Mesothelial cell of epicardium (in vitro differentiated cells): ENCODE data around the gene LSP1. TPM values are rescaled to one million over a fixed set of nuclear protein-coding genes. Genes with fewer than 3 reads are reported as not detected.

Experiments
- DNase-seq, 2 experiments: peaks; one replicate each; pipeline ENCODE4 v3.0.0; 2021; ENCODE audit warnings: low spot score in 2 of 2; ENCODE audit not compliant: unreplicated experiment in 2 of 2
- H3K27ac Mint-ChIP-seq: 2 replicates; pipeline ENCODE4 v1.8.0; 2021; ENCODE audit warnings: mixed read lengths
- H3K27me3 Mint-ChIP-seq: 2 replicates; pipeline ENCODE4 v1.8.0; 2021; ENCODE audit warnings: low read depth, mixed read lengths
- H3K36me3 Mint-ChIP-seq: 2 replicates; pipeline ENCODE4 v1.8.0; 2021; ENCODE audit warnings: mixed read lengths
- H3K4me1 Mint-ChIP-seq: 2 replicates; pipeline ENCODE4 v1.8.0; 2021; ENCODE audit warnings: mixed read lengths
- H3K4me3 Mint-ChIP-seq: 2 replicates; pipeline ENCODE4 v1.8.0; 2021; ENCODE audit warnings: mild to moderate bottlenecking, moderate library complexity, mixed read lengths
- H3K9me3 Mint-ChIP-seq: 2 replicates; pipeline ENCODE4 v1.8.0; 2021; ENCODE audit warnings: mixed read lengths
- CTCF ChIP-seq: fragments of 200-600 bp; sonication (generic); IDR thresholded peaks from one replicate; pipeline ENCODE4 v1.5.0; 2021; ENCODE audit warnings: antibody characterized with exemption; ENCODE audit not compliant: unreplicated experiment
- total RNA-seq: library from RNA; stranded (reverse); gene quantifications from 3 replicates; pipeline ENCODE4 v1.2.1, GENCODE V29; 2021

Gene LSP1
- total RNA-seq, 1 donor from 2014 or later, result 4.9 TPM

GRCh38 chr11:1889224-1889930 lies 36.5 kb downstream of the LSP1 start:
- H3K27ac Mint-ChIP-seq, result no peak overlapping the region
- no peaks in the 10 kb centered on the region for H3K36me3 Mint-ChIP-seq
- H3K9me3 Mint-ChIP-seq, result no peaks in the 10 kb centered on the region
- peaks cover 4% of the 10 kb centered on the region for H3K27me3 Mint-ChIP-seq
- peaks cover 5% of the 10 kb centered on the region for H3K4me1 Mint-ChIP-seq
- no peak for TF ChIP-seq CTCF
- no peak for DNase-seq
- no peak overlapping the region for H3K4me3 Mint-ChIP-seq

DNA sequence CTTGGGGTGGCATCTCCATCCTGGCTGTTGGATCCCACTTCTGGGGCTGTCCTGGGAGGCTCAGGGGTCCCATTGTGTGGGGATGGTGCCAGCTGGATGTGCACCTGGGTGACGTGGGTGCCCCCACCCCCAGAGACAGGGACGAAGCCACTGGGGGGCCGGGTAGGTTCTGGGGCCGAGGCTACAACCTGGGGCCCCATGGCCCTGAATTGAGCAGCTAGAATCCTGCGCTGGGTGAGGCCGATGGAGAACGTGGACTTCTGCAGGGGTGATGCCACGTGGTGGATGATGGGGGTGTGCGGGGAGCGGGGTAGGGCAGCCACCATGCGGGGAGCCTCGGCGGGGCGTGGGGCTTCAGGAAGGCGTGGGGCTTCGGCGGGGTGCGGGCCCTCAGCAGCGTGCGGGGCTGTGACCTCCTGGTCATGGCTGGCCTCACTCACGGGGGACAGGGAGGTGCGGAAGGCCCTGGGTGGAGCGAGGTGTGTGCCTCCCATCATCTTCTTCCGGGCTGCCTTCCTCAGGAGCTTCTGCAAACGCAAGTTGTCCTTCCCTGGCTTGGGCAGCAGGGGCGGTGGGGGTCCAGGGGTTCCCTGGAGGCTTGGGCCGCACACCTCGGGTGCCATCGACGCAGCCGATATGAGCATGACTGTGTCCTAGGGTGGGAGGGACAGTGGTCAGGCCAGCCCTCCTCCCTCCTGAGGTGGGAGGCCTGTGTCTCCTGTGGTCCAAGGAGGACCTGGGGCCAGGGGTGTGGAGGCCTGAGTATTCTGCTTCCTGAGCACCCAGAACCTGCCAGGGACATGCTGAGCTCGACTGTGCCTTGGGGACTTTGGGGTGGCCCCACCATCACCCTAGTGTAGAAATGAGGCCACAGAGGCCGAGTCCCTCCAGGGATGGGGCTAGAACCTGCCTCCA lies 37.3 kb downstream of the LSP1 start:
- no peaks in the 10 kb centered on the region for H3K36me3 Mint-ChIP-seq
- DNase-seq, result no peak
- no peak overlapping the region for H3K27ac Mint-ChIP-seq
- no peak overlapping the region for H3K4me3 Mint-ChIP-seq
- TF ChIP-seq CTCF, result no peak
- H3K9me3 Mint-ChIP-seq, result no peaks in the 10 kb centered on the region
- peaks cover 4% of the 10 kb centered on the region for H3K27me3 Mint-ChIP-seq
- peaks cover 8% of the 10 kb centered on the region for H3K4me1 Mint-ChIP-seq

DNA sequence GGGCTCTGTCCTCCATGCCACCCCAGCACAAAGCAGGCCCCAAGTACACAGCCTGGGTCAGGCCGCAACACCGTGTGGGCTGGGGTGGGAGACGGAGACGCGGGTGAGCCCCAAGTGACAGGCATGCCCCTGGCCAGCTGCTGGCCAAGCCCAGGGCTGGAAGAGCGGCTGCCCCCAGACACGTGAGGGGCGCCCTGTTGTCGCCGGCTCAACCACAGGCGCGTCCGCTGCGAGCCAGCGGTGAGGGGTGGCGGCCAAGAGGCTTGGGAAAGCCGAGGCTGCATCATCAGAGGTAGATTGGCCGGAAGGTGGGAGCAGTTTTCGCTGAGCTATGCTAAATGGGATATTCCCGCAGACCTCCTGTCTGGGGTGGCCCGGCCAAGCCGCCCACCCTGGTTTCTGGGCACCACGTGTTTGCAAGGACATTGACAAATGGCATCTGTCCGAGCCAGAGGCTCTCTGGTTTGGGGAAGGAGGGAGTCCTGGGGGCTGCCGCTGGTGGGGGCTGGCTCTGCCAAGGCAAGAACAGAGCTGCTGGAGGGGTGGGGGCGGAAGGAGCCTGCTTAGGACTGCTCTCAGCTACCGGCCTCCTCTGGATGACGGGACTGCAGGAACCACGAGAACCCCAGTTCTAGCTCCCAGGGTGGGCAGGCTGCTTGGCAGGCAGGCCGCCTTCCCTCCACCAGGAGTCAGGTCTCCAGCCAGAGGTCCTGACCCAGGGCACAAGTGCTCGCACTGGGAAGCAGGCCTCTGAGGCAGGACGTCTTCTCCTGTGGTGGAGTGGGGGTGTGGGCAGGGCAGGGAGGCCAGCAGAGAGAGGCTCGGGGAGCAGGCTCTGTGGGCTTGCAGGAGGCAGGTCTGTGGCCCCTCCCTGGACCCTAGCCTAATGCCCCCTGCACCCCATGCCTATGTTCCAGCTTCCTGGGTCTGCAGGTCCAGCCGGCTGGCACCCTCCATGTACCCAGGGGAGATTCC lies 38.3 kb downstream of the LSP1 start:
- Mint-ChIP-seq H3K4me3 (no peak overlapping the region), H3K4me1 (peaks cover 8% of the 10 kb centered on the region), H3K36me3 (no peaks in the 10 kb centered on the region), H3K9me3 (no peaks in the 10 kb centered on the region), H3K27me3 (peaks cover 4% of the 10 kb centered on the region), H3K27ac (no peak overlapping the region)
- TF ChIP-seq CTCF, result no peak
- DNase-seq, result no peak

GRCh38 chr11:1891831-1892115 lies 38.9 kb downstream of the LSP1 start, which contains the start of gene PRR33:
Gene PRR33, minus strand, starts transcription at chr11:1891895. Its CDS starts 1,311 bp downstream, at chr11:1890584.
- no peak within 1 kb of the TSS for H3K27ac Mint-ChIP-seq
- peaks cover 4% of the 10 kb centered on the region for H3K27me3 Mint-ChIP-seq
- H3K9me3 Mint-ChIP-seq, result no peaks in the 10 kb centered on the region

More at GRCh38 chr11:1891831-1892115, 38.9 kb downstream of the LSP1 start, which contains the start of gene PRR33:
- H3K4me3 Mint-ChIP-seq, result no peak within 1 kb of the TSS
- TF ChIP-seq CTCF, result no peak
- H3K36me3 Mint-ChIP-seq, result no peaks in the 10 kb centered on the region
- DNase-seq, result no peak
- H3K4me1 Mint-ChIP-seq, result peaks cover 8% of the 10 kb centered on the region
